ENCODE data around the gene KRT84. TPM values are rescaled to one million over a fixed set of nuclear protein-coding genes. Genes with fewer than 3 reads are reported as not detected.

Gene KRT84
- total RNA-seq, 1 experiment from 2014 or later = not detected

DNA sequence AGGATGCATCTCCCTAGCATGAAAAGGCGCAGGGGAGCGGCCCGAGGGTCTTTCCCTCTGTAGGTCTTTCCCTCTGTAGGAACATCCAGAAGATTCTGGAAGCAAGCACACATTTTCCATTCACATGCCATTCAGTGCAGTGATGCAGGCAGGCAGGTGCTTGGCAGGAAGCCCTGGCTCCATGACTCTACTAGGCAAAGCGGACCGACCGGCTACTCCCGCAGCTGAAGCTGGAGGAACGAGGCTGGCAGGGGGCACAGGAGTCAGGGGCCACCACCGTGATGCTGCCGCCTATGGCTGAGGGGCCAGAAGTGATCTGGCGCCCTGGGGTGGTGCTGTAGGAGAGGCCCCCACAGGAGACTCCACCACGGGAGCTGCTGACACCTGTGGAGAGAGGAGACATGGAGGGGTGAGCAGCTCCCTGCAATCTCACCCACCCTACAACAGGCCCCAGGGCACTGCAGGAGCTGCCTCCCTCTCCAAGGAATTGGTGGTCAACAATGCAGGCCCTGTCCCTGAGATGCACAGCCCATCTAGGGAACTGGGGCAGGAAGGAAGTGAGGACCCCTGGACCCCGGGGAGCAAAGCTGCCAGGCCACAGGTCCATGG lies 24.7 kb downstream of the KRT84 start:
- H3K27me3 Mint-ChIP-seq (ENCODE audit: unreplicated experiment) = no peaks in the 10 kb centered on the region
- DNase-seq = no peak
- no peaks in the 10 kb centered on the region for H3K9me3 Mint-ChIP-seq (ENCODE audit: low read depth, unreplicated experiment)
- H3K4me3 Mint-ChIP-seq (ENCODE audit: low read depth, unreplicated experiment) = no peak overlapping the region
- no TSS peak for BruUV-seq (replicated peaks)
- intact Hi-C loops (cut with micrococcal nuclease; ENCODE audit: unreplicated experiment) = no loop called here
- no peaks in the 10 kb centered on the region for H3K36me3 Mint-ChIP-seq (ENCODE audit: insufficient read depth, unreplicated experiment)
- CTCF ChIA-PET = no interaction called here
- H3K27ac Mint-ChIP-seq (ENCODE audit: unreplicated experiment) = no peak overlapping the region
- TF ChIP-seq, protein P1, sequence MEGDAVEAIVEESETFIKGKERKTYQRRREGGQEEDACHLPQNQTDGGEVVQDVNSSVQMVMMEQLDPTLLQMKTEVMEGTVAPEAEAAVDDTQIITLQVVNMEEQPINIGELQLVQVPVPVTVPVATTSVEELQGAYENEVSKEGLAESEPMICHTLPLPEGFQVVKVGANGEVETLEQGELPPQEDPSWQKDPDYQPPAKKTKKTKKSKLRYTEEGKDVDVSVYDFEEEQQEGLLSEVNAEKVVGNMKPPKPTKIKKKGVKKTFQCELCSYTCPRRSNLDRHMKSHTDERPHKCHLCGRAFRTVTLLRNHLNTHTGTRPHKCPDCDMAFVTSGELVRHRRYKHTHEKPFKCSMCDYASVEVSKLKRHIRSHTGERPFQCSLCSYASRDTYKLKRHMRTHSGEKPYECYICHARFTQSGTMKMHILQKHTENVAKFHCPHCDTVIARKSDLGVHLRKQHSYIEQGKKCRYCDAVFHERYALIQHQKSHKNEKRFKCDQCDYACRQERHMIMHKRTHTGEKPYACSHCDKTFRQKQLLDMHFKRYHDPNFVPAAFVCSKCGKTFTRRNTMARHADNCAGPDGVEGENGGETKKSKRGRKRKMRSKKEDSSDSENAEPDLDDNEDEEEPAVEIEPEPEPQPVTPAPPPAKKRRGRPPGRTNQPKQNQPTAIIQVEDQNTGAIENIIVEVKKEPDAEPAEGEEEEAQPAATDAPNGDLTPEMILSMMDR (IDR thresholded peaks at IDR 0.05; ENCODE audit: unreplicated experiment) = no peak
- no peaks in the 10 kb centered on the region for H3K4me1 Mint-ChIP-seq (ENCODE audit: low read depth, unreplicated experiment)

DNA sequence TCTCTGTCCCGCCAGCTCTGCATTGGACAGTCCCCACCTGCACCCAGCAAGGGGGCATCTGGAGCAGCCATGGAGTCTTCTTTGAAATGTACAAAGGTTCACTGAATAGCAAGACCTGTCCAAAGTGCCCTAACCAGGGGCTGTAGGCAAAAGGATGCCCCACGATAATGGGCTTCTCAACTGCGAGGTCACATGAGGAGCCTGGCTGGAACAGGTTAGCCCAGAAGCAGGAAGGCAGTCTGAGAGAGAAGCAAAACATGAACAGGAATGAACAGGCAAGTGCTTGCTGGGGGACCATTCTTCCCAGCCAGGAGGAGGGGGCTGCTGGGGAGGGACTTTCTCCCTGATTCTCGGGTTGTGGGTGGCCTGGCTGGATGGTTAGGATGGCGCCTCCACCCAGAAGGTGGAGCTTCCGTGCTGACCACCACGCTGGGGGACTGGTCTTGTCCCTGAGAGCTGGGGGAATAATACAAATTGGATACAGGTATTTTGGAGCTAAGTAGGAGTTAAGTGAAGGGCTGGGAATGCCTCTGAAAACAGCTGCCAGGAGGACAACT lies 25.3 kb downstream of the KRT84 start:
- no peak for DNase-seq
- no peak overlapping the region for H3K27ac Mint-ChIP-seq (ENCODE audit: unreplicated experiment)
- no TSS peak for BruUV-seq (replicated peaks)
- TF ChIP-seq, protein P1 (IDR thresholded peaks at IDR 0.05; ENCODE audit: unreplicated experiment) = no peak
- intact Hi-C loops (cut with micrococcal nuclease; ENCODE audit: unreplicated experiment) = no loop called here
- H3K36me3 Mint-ChIP-seq (ENCODE audit: insufficient read depth, unreplicated experiment) = no peaks in the 10 kb centered on the region
- H3K4me3 Mint-ChIP-seq (ENCODE audit: low read depth, unreplicated experiment) = no peak overlapping the region
- no peaks in the 10 kb centered on the region for H3K27me3 Mint-ChIP-seq (ENCODE audit: unreplicated experiment)
- no peaks in the 10 kb centered on the region for H3K9me3 Mint-ChIP-seq (ENCODE audit: low read depth, unreplicated experiment)
- CTCF ChIA-PET = no interaction called here
- no peaks in the 10 kb centered on the region for H3K4me1 Mint-ChIP-seq (ENCODE audit: low read depth, unreplicated experiment)

DNA sequence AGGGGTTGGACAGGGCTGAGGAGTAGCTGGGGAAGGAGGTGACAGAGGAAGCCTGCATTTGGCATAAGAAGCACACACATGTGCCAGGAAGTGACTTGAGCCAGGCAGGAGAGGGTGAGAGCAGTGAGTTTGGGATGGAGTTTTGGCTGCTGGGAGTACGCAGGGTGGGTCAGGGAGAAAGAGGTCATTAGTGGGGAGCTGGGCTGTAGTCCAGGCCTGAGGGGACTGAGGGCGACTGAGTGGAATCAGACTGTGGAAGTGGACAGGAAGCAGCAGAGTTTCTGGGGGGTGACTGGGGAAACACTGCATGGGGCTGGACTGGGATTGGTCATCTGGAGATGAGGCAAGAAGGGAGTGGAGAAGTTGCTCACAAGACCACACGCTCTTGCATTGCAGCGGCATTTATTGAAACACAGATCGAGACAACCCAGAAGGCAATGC lies 25.8 kb downstream of the KRT84 start:
- DNase-seq = no peak
- Mint-ChIP-seq H3K4me1 (ENCODE audit: low read depth, unreplicated experiment) (no peaks in the 10 kb centered on the region), H3K27ac (ENCODE audit: unreplicated experiment) (no peak overlapping the region), H3K4me3 (ENCODE audit: low read depth, unreplicated experiment) (no peak overlapping the region), H3K27me3 (ENCODE audit: unreplicated experiment) (no peaks in the 10 kb centered on the region), H3K9me3 (ENCODE audit: low read depth, unreplicated experiment) (no peaks in the 10 kb centered on the region), H3K36me3 (ENCODE audit: insufficient read depth, unreplicated experiment) (no peaks in the 10 kb centered on the region)
- TF ChIP-seq, protein P1 (IDR thresholded peaks at IDR 0.05; ENCODE audit: unreplicated experiment) = no peak
- intact Hi-C loops (cut with micrococcal nuclease; ENCODE audit: unreplicated experiment) = no loop called here
- no TSS peak for BruUV-seq (replicated peaks)
- CTCF ChIA-PET = no interaction called here

DNA sequence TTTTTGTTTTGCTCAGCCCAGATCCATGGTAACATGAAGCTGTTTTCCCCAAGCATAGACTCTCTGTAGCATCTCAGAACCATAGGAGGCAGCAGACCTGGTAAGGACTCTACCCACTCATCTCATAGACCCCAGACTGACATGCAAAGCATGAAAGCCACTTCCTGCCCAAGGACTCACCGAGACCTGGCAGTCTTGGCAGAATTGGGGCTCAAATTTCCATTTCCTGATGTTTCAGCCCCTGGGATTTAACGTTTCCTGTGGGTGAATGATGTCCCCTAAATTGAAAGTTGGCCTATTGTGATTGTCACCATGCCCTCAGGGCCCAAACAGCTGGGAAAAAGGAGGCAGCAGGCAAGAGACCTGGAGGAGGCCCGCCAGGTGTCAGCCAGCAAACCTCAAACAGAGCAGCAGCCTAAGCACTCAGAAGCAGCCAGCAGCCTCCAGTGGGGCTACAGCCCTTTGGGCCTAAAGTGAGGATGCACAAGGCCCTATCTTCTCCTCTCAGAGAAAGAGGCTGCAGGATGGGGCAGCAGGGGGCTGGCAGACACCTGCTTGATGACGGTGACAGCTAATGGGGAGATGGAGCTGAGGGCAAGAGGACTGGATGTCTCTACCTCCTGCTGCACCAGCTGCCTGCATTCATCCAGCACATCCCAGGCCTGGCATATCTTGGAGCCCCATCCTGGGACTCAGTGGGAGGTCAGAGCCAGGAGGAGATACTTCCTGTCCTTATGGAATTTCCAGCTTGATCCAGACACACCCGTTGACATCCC lies 26.7 kb downstream of the KRT84 start:
- TF ChIP-seq, protein P1 (IDR thresholded peaks at IDR 0.05; ENCODE audit: unreplicated experiment) = no peak
- no TSS peak for BruUV-seq (replicated peaks)
- Mint-ChIP-seq H3K4me3 (ENCODE audit: low read depth, unreplicated experiment) (no peak overlapping the region), H3K27ac (ENCODE audit: unreplicated experiment) (no peak overlapping the region), H3K27me3 (ENCODE audit: unreplicated experiment) (no peaks in the 10 kb centered on the region), H3K4me1 (ENCODE audit: low read depth, unreplicated experiment) (no peaks in the 10 kb centered on the region), H3K9me3 (ENCODE audit: low read depth, unreplicated experiment) (no peaks in the 10 kb centered on the region), H3K36me3 (ENCODE audit: insufficient read depth, unreplicated experiment) (no peaks in the 10 kb centered on the region)
- no peak for DNase-seq
- intact Hi-C loops (cut with micrococcal nuclease; ENCODE audit: unreplicated experiment) = no loop called here
- CTCF ChIA-PET = interaction anchor here (0.8 kb wide), 1 partner anchor 166 kb away, joined by 3 read pairs; no protein-coding TSS in a partner anchor
